HG02852 (cell line): ENCODE data around the gene PDE6B.
"Not testable (repeated sequence)": the region's sequence is repeated elsewhere in the genome, so short reads cannot be mapped to it uniquely, and the experiment has no call there.

ENCODE experiments used
- ATAC-seq: cut with Tn5 transposase; IDR thresholded peaks from one replicate; pipeline ENCODE4 v1.9.1; 2021; ENCODE audit warnings: mild to moderate bottlenecking, moderate library complexity; ENCODE audit not compliant: unreplicated experiment

Gene PDE6B

GRCh38 chr4:635066-635835 is 9.9 kb downstream of the PDE6B start:
- ATAC-seq = not testable (repeated sequence)

- no peak for ATAC-seq
Measured at GRCh38 chr4:635851-636627, 10.7 kb downstream of the PDE6B start.

- no peak for ATAC-seq
Measured at GRCh38 chr4:636628-637159, 11.3 kb downstream of the PDE6B start.

GRCh38 chr4:637536-638280 is 12.3 kb downstream of the PDE6B start:
- ATAC-seq = no peak

- not testable (repeated sequence) for ATAC-seq
Measured at GRCh38 chr4:642366-642765, 17.0 kb downstream of the PDE6B start.

GRCh38 chr4:646460-646859 is 21.1 kb downstream of the PDE6B start:
- no peak for ATAC-seq

- no peak for ATAC-seq
Measured at GRCh38 chr4:647481-647880, 22.1 kb downstream of the PDE6B start.

- ATAC-seq = no peak
Measured at GRCh38 chr4:648579-649292, 23.4 kb downstream of the PDE6B start.

GRCh38 chr4:649293-649625 is 23.9 kb downstream of the PDE6B start:
- no peak for ATAC-seq

- ATAC-seq = no peak
Measured at GRCh38 chr4:649751-650310, 24.5 kb downstream of the PDE6B start.

GRCh38 chr4:650461-650860 is 25.1 kb downstream of the PDE6B start:
- ATAC-seq = no peak

- ATAC-seq = no peak
Measured at GRCh38 chr4:650951-651883, 25.8 kb downstream of the PDE6B start.

GRCh38 chr4:651884-652642 is 26.7 kb downstream of the PDE6B start:
- no peak for ATAC-seq

GRCh38 chr4:653080-653821 is 27.9 kb downstream of the PDE6B start:
- no peak for ATAC-seq

- no peak for ATAC-seq
Measured at GRCh38 chr4:653831-654502, 28.6 kb downstream of the PDE6B start.

GRCh38 chr4:654503-654845 is 29.1 kb downstream of the PDE6B start:
- ATAC-seq = no peak

- ATAC-seq = no peak
Measured at GRCh38 chr4:654871-655463, 29.6 kb downstream of the PDE6B start.
